OCI-LY3 (cell line): ENCODE results near the gene EHMT1.

ENCODE experiments used
- H2AFZ ChIP-seq: fragments of 200-600, 300-600 bp; shearing (Covaris generic); 2 replicates; pipeline ENCODE4 v1.6.0; 2014; ENCODE audit warnings: antibody characterized with exemption, low read depth, low read length
- H3K27ac ChIP-seq: fragments of 200-600, 300-600 bp; sonication (generic); 2 replicates; pipeline ENCODE4 v1.5.1; 2014; ENCODE audit warnings: mild to moderate bottlenecking, low read length, moderate library complexity, mixed read lengths
- H3K27me3 ChIP-seq: fragments of 200-600, 300-600 bp; sonication (generic); 2 replicates; pipeline ENCODE4 v1.6.1; 2014; ENCODE audit warnings: low read depth, low read length, mixed read lengths
- H3K36me3 ChIP-seq: fragments of 200-600, 300-600 bp; sonication (generic); replicated peaks from 2 replicates; pipeline ENCODE3; 2014; ENCODE audit warnings: low read depth, low read length, mixed read lengths
- H3K4me1 ChIP-seq: fragments of 300-600, 200-600 bp; sonication (generic); 2 replicates; pipeline ENCODE4 v1.6.1; 2014; ENCODE audit warnings: low read length, mixed read lengths
- H3K4me2 ChIP-seq: fragments of 200-600, 300-600 bp; sonication (generic); 2 replicates; pipeline ENCODE4 v1.6.1; 2014; ENCODE audit warnings: low read length, mixed read lengths
- H3K4me3 ChIP-seq: fragments of 300-600, 200-600 bp; sonication (generic); 2 replicates; pipeline ENCODE4 v1.5.1; 2014; ENCODE audit warnings: antibody characterized with exemption, mild to moderate bottlenecking, low read length, moderate library complexity
- H3K79me2 ChIP-seq: fragments of 300-600, 200-600 bp; shearing (Covaris generic); 2 replicates; pipeline ENCODE4 v1.6.1; 2014; ENCODE audit warnings: mild to moderate bottlenecking, low read length, mixed read lengths
- H3K9ac ChIP-seq: fragments of 300-600, 200-600 bp; shearing (Covaris generic); 2 replicates; pipeline ENCODE4 v1.6.0; 2014; ENCODE audit warnings: mild to moderate bottlenecking, low read length, moderate library complexity
- H3K9me3 ChIP-seq: fragments of 200-600, 300-600 bp; shearing (Covaris generic); 2 replicates; pipeline ENCODE4 v1.6.1; 2014; ENCODE audit warnings: low read length, mixed read lengths; ENCODE audit not compliant: insufficient read depth
- H4K20me1 ChIP-seq: fragments of 200-600, 300-600 bp; sonication (generic); 2 replicates; pipeline ENCODE4 v1.6.1; 2016; ENCODE audit warnings: low read length, mixed read lengths; ENCODE audit not compliant: insufficient read depth
- CTCF ChIP-seq: fragments of 200-600, 300-600 bp; sonication (generic); IDR thresholded peaks from 2 replicates; pipeline ENCODE4 v1.5.1; 2014; ENCODE audit warnings: antibody characterized with exemption, low read length, low read depth
- EZH2phosphoT487 ChIP-seq: fragments of 200-600 bp; shearing (Covaris generic); IDR thresholded peaks from 2 replicates; pipeline ENCODE4 v1.6.1; 2018; ENCODE audit warnings: antibody characterized with exemption, mixed run types, low read depth

Gene EHMT1

GRCh38 chr9:137703842-137704508 is 85.2 kb downstream of the EHMT1 start:
- Histone ChIP-seq H2AFZ (no peak overlapping the region), H3K9ac (no peak overlapping the region), H3K4me3 (no peak overlapping the region), H3K9me3 (no peaks in the 10 kb centered on the region; the same call in 1 of the 2 replicates), H3K79me2 (peaks cover 79% of the 10 kb centered on the region), H4K20me1 (peaks cover 13% of the 10 kb centered on the region), H3K4me2 (no peak overlapping the region), H3K36me3 (peaks cover 17% of the 10 kb centered on the region), H3K27me3 (no peaks in the 10 kb centered on the region), H3K4me1 (no peaks in the 10 kb centered on the region; the same call in 1 of the 2 replicates), H3K27ac (no peak overlapping the region)
- TF ChIP-seq CTCF (no peak), EZH2phosphoT487 (no peak)

- Histone ChIP-seq H3K4me1 (no peaks in the 10 kb centered on the region; the same call in 1 of the 2 replicates), H3K9ac (no peak overlapping the region), H3K79me2 (peaks cover 77% of the 10 kb centered on the region), H3K4me2 (no peak overlapping the region), H3K27ac (no peak overlapping the region), H3K27me3 (no peaks in the 10 kb centered on the region), H4K20me1 (peaks cover 13% of the 10 kb centered on the region), H2AFZ (no peak overlapping the region), H3K9me3 (no peaks in the 10 kb centered on the region; the same call in 1 of the 2 replicates), H3K4me3 (no peak overlapping the region), H3K36me3 (peaks cover 16% of the 10 kb centered on the region)
- TF ChIP-seq CTCF (no peak), EZH2phosphoT487 (no peak)
These were observed 86.6 kb downstream of the EHMT1 start for GRCh38 chr9:137705443-137705863.

GRCh38 chr9:137705906-137706305 is 87.1 kb downstream of the EHMT1 start:
- Histone ChIP-seq H3K27ac (no peak overlapping the region), H3K4me3 (no peak overlapping the region), H3K4me1 (no peaks in the 10 kb centered on the region; the same call in 1 of the 2 replicates), H3K36me3 (peaks cover 11% of the 10 kb centered on the region), H2AFZ (no peak overlapping the region), H3K9me3 (no peaks in the 10 kb centered on the region; the same call in 1 of the 2 replicates), H3K79me2 (peaks cover 77% of the 10 kb centered on the region), H4K20me1 (peaks cover 13% of the 10 kb centered on the region), H3K9ac (no peak overlapping the region), H3K27me3 (no peaks in the 10 kb centered on the region), H3K4me2 (no peak overlapping the region)
- TF ChIP-seq EZH2phosphoT487 (no peak), CTCF (no peak)

- Histone ChIP-seq H3K27ac (no peak overlapping the region), H4K20me1 (peaks cover 13% of the 10 kb centered on the region), H3K27me3 (no peaks in the 10 kb centered on the region), H3K9ac (no peak overlapping the region), H3K9me3 (no peaks in the 10 kb centered on the region; the same call in 1 of the 2 replicates), H2AFZ (no peak overlapping the region), H3K79me2 (peaks cover 72% of the 10 kb centered on the region), H3K36me3 (peaks cover 14% of the 10 kb centered on the region), H3K4me2 (no peak overlapping the region), H3K4me3 (no peak overlapping the region), H3K4me1 (no peaks in the 10 kb centered on the region; the same call in 1 of the 2 replicates)
- TF ChIP-seq CTCF (no peak), EZH2phosphoT487 (no peak)
These were observed 88.6 kb downstream of the EHMT1 start for GRCh38 chr9:137707361-137707760.
